K562 (cell line): ENCODE results near the gene S100A6. TPM values are rescaled to one million over a fixed set of nuclear protein-coding genes. Genes with fewer than 3 reads are reported as not detected.
A peak's percentile ranks its signal among the peaks of the same experiment; 100 is the strongest.

Experiments used
- ATAC-seq: fragments of 200-7000 bp; cut with Tn5 transposase; 3 replicates; pipeline ENCODE4 v1.9.1; 2020; ENCODE audit warnings: moderate library complexity
- BruUV-seq: library from RNA; stranded (reverse); fragments of 400-500 nt; replicated peaks from 2 replicates; lab custom pipeline; 2021; lab: Mats Ljungman, UMichigan
- CTCF ChIA-PET: fragments of 300-600 bp; formaldehyde crosslinking; extraction: SDS; loops from one replicate; lab custom pipeline; 2021; ENCODE audit warnings: low intra/inter-chr PET ratio; lab: Yijun Ruan, JAX
- POLR2A ChIA-PET: fragments of 300-600, 350-650 bp; sonication (Branson Sonifier 250); formaldehyde crosslinking; extraction: SDS; loops from one replicate; lab custom pipeline; 2021; ENCODE audit warnings: antibody characterized with exemption, inconsistent platforms; lab: Yijun Ruan, JAX
- DNase-seq, 4 experiments: peaks; one replicate each; pipeline versions ENCODE4 v3.0.0 to v3.0.0-alpha.2; 2011 to 2018; ENCODE audit warnings: low spot score in 3 of 4, mixed read lengths in 3 of 4; ENCODE audit errors: extremely low read depth in 1 of 4
- FAIRE-seq: peaks from 2 replicates; lab custom pipeline; 2011; peaks lifted over from hg19 to GRCh38; lab: Jason Lieb, UNC
- H2AFZ ChIP-seq: 2 replicates; pipeline ENCODE4 v1.6.0; 2011; ENCODE audit warnings: low read depth, low read length, control low read depth, inconsistent platforms
- H3K27ac ChIP-seq: fragments of 200-600 bp; 3 replicates; pipeline ENCODE4 v1.8.0; 2011; ENCODE audit warnings: low read depth, mild to moderate bottlenecking, control low read depth, inconsistent platforms, low read length, moderate library complexity, mixed read lengths; ENCODE audit errors: extremely low read depth
- H3K27me3 ChIP-seq, 2 experiments: fragments of 300-600 bp in 1 of 2; 2 replicates in 1 of 2; 3 replicates in 1 of 2; pipeline versions ENCODE4 v1.6.0 to v1.8.0; 2011; ENCODE audit warnings: inconsistent platforms in 2 of 2, low read length in 2 of 2, mild to moderate bottlenecking in 1 of 2, mixed read lengths in 1 of 2, moderate library complexity in 1 of 2; ENCODE audit not compliant: control insufficient read depth in 2 of 2, insufficient read depth in 2 of 2
- H3K36me3 ChIP-seq: fragments of 300-600 bp; 3 replicates; pipeline ENCODE4 v1.8.0; 2011; ENCODE audit warnings: mild to moderate bottlenecking, low read length, inconsistent platforms; ENCODE audit not compliant: control insufficient read depth, insufficient read depth
- H3K4me1 ChIP-seq, 2 experiments: fragments of 200-600 bp in 1 of 2; replicated peaks in 1 of 2; 2 replicates in 1 of 2; 3 replicates in 1 of 2; pipeline versions ENCODE4 v1.5.1 to v1.8.0; 2011; ENCODE audit warnings: inconsistent platforms in 2 of 2, low read length in 2 of 2, mild to moderate bottlenecking in 1 of 2, mixed read lengths in 1 of 2, moderate library complexity in 1 of 2; ENCODE audit not compliant: control insufficient read depth in 2 of 2, insufficient read depth in 2 of 2
- H3K4me2 ChIP-seq: 2 replicates; pipeline ENCODE4 v1.6.1; 2011; ENCODE audit warnings: low read length, control low read depth, inconsistent platforms, mixed read lengths; ENCODE audit not compliant: insufficient read depth
- H3K4me3 ChIP-seq: fragments of 200-600 bp; sonication (generic), shearing (Covaris generic); 2 replicates; pipeline ENCODE4 v1.5.1; 2016; ENCODE audit warnings: control low read depth, inconsistent platforms
- H3K79me2 ChIP-seq: fragments of 200-600 bp; 3 replicates; pipeline ENCODE4 v1.8.0; 2011; ENCODE audit warnings: low read length, inconsistent platforms; ENCODE audit not compliant: control insufficient read depth, insufficient read depth
- H3K9ac ChIP-seq, 2 experiments: 2 replicates each; pipeline versions ENCODE4 v1.6.0 to v1.6.1; 2011; ENCODE audit warnings: low read depth in 2 of 2, low read length in 2 of 2, control low read depth in 1 of 2, inconsistent platforms in 1 of 2, mild to moderate bottlenecking in 1 of 2, mixed read lengths in 1 of 2; ENCODE audit not compliant: insufficient read depth in 1 of 2
- H3K9me1 ChIP-seq: one replicate; pipeline ENCODE4 v1.6.0; 2011; ENCODE audit warnings: inconsistent platforms, mild to moderate bottlenecking, low read length, moderate library complexity; ENCODE audit not compliant: control insufficient read depth, insufficient read depth
- H3K9me3 ChIP-seq: replicated peaks from 2 replicates; pipeline ENCODE4 v1.5.1; 2011; ENCODE audit warnings: low read depth, low read length, inconsistent platforms; ENCODE audit not compliant: control insufficient read depth, insufficient read depth
- H4K20me1 ChIP-seq: replicated peaks from 2 replicates; pipeline ENCODE4 v1.6.1; 2011; ENCODE audit warnings: low read length, inconsistent platforms, mixed read lengths; ENCODE audit not compliant: control insufficient read depth, insufficient read depth
- JUN ChIP-seq, 2 experiments: sonication (generic) in 1 of 2; formaldehyde crosslinking in 1 of 2; IDR thresholded peaks; 2 replicates each; pipeline versions ENCODE4 v1.6.1 to v1.8.0; 2012 to 2022; ENCODE audit warnings: borderline replicate concordance in 2 of 2, mild to moderate bottlenecking in 2 of 2, improper control_type of control experiment in 1 of 2, low read depth in 1 of 2, low read length in 1 of 2, missing genetic modification reagents in 1 of 2
- SETDB1 ChIP-seq: IDR thresholded peaks from one replicate; pipeline ENCODE4 v1.6.1; 2012; ENCODE audit warnings: low read length, control low read depth, inconsistent platforms
- TBL1XR1 ChIP-seq, 2 experiments: IDR thresholded peaks; 2 replicates each; pipeline ENCODE4 v1.6.1; 2012; ENCODE audit warnings: improper control_type of control experiment in 2 of 2, low read length in 2 of 2, mild to moderate bottlenecking in 1 of 2
- WGBS: fragments of 100-300 bp; shearing (Covaris generic); methylation state at CpG from one replicate; pipeline ENCODE4 v1.1.6; 2016; ENCODE audit warnings: low coverage, mixed read lengths; ENCODE audit not compliant: insufficient coverage; ENCODE audit errors: missing lambda C conversion rate; 5-methylcytosine and 5-hydroxymethylcytosine counted together
- in situ Hi-C: fragments of 300-500 bp; cut with MboI; formaldehyde crosslinking; loops from 4 replicates; pipeline ENCODE4 v1.15.0; 2018; ENCODE audit warnings: inconsistent platforms, mixed read lengths
- intact Hi-C: fragments of 100-400 bp; cut with micrococcal nuclease; formaldehyde crosslinking; loops from 2 replicates; pipeline ENCODE4 v1.14.2; 2022
- polyA plus RNA-seq, 8 experiments: library from polyadenylated mRNA; depleted of rRNA in 4 of 8; stranded (reverse) in 5 of 8; unstranded in 3 of 8; fragments of >200 nt; fragmentation: Nextera tagmentation in 2 of 8; fragmentation: Illumina TruSeq in 1 of 8; extraction: Ambion mirVana in 2 of 8; extraction: Trizol in 1 of 8; gene quantifications; 2 replicates each; pipeline versions ENCODE4 v1.2.1 to v1.2.3, GENCODE V29; 2011 to 2014; ENCODE audit warnings: inconsistent platforms in 1 of 8, missing spikeins in 1 of 8
- total RNA-seq, 7 experiments: library from RNA; depleted of rRNA in 6 of 7; stranded (reverse); fragments of >200 nt in 6 of 7; fragmentation: Illumina TruSeq in 2 of 7; extraction: Trizol in 2 of 7; gene quantifications; 2 replicates each; pipeline versions ENCODE4 v1.2.1 to v1.2.3, GENCODE V29; 2011 to 2021; ENCODE audit warnings: low replicate concordance in 1 of 7
- TF ChIP-seq, protein P1 (sequence below), 2 experiments: fragments of 450-650 bp in 1 of 2; sonication (generic) in 1 of 2; formaldehyde crosslinking in 1 of 2; IDR thresholded peaks in 1 of 2; conservative IDR thresholded peaks in 1 of 2; 2 replicates each; pipeline versions ENCODE4 v1.6.1 to v1.8.1; 2016 to 2023; ENCODE audit warnings: mild to moderate bottlenecking in 2 of 2, moderate library complexity in 2 of 2, inconsistent platforms in 1 of 2, missing genetic modification reagents in 1 of 2

Gene S100A6
- total and polyA plus RNA-seq, 9 of the 15 experiments (the other 6 are each of a cell fraction or from before 2014, with no cell fraction given) = 9.8 to 66.5 (median 23.2) TPM

DNA sequence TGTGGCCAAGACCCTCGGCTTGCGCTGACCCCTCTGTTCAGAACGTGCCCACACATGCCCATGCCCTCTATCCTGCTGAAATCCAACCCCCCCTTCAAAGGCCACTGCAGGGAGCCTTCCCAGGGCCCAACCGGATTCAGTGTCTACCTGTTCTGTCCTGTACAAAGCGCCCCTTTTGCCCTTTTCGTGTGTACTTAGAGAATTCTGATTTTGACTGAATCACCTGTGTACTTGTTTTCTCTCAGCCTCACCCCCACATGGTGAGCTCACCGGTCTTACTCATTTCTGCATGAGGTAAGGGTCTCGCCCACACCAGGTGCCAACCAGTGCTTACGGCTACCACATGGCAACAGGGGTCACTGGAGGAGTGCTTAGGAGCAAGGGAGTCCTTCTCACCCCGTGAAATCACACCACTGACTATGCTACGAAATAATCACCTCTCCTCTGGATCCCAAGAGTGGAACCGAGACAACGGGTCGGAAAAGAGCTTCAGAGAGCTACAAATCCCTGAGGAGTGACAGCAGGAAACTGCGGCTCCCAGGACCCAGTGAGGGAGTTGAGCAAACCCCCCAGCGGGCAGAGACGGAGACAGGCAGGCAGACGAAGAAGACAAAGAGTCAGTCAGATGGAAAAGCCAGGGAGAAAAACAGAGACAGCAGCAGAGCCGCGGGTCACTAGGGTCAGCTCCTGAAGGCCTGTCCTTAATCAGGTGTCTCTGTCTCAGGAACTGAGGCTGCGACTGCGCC lies 32.0 kb upstream of the S100A6 start:
- no peaks in the 10 kb centered on the region for H3K79me2 ChIP-seq
- 74% methylated on average over 22 of the region's 22 CpGs for WGBS
- H2AFZ ChIP-seq = peak overlapping the region; percentile 98
- peak overlapping the region; percentile 75 for H3K4me2 ChIP-seq
- H3K27ac ChIP-seq = peak overlapping the region; percentile 53; the same call in 2 of the 3 replicates
- ChIA-PET CTCF (interaction anchor here (1.2 to 5.0 kb wide), 3 partner anchors 35 to 212 kb away, joined by 3 to 58 read pairs (median 21); no protein-coding TSS in a partner anchor), POLR2A (interaction anchor here (0.5 to 1.7 kb wide), 8 partner anchors 8 to 423 kb away, joined by 3 to 6 read pairs (median 4); partner anchors contain the start of genes CHTOP and RPS27)
- no peak overlapping the region for H3K4me3 ChIP-seq
- ATAC-seq (no peak), DNase-seq (no peak), FAIRE-seq (no peak)
- H3K36me3 ChIP-seq = no peaks in the 10 kb centered on the region
- no peak for TF ChIP-seq TBL1XR1 (IDR thresholded peaks at IDR 0.05; ENCODE audit: low read length in 2 of 2)
- TF ChIP-seq, protein P1, sequence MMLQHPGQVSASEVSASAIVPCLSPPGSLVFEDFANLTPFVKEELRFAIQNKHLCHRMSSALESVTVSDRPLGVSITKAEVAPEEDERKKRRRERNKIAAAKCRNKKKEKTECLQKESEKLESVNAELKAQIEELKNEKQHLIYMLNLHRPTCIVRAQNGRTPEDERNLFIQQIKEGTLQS (IDR thresholded peaks at IDR 0.05) = peak; percentile 64
- TF ChIP-seq, protein P1 (CRISPR knock-in tag; conservative IDR thresholded peaks at IDR 0.05) = no peak
- TF ChIP-seq JUN (IDR thresholded peaks at IDR 0.05; ENCODE audit: borderline replicate concordance, low read depth, low read length) = 0 out of 2 replicates have a peak, but pooled peaks have one; percentile 23
- TF ChIP-seq JUN (CRISPR knock-in tag; IDR thresholded peaks at IDR 0.05; ENCODE audit: borderline replicate concordance) = no peak
- TF ChIP-seq SETDB1 = no peak
- intact Hi-C loops = loop anchor here (1.0 to 5.0 kb wide), 6 partner anchors 29 to 215 kb away; partner anchors contain the start of gene S100A13
- peaks cover 9% of the 10 kb centered on the region for H3K9me1 ChIP-seq
- H3K27me3 ChIP-seq = no peaks in the 10 kb centered on the region
- peak overlapping the region; percentile 42 to 75; a peak in 2 of 4 replicates for H3K9ac ChIP-seq
- H4K20me1 ChIP-seq = no peaks in the 10 kb centered on the region
- BruUV-seq = no TSS peak
- no peaks in the 10 kb centered on the region for H3K9me3 ChIP-seq
- in situ Hi-C loops = loop anchor here (5.0 to 10.0 kb wide), 2 partner anchors 35 to 53 kb away; no protein-coding TSS in a partner anchor
- peaks cover 38% of the 10 kb centered on the region in 2 experiments for H3K4me1 ChIP-seq
